Loucy (cell line): ENCODE measurements around the gene RNASE3.
"Not testable (repeated sequence)": the region's sequence is repeated elsewhere in the genome, so short reads cannot be mapped to it uniquely, and the experiment has no call there.

Experiments used
- EZH2phosphoT487 ChIP-seq: fragments of 200-600 bp; IDR thresholded peaks from 2 replicates; pipeline ENCODE4 v1.6.1; 2018; ENCODE audit warnings: antibody characterized with exemption, mild to moderate bottlenecking, moderate library complexity, borderline replicate concordance
- TF ChIP-seq, protein P1 (sequence below): fragments of 200-600 bp; sonication (generic); conservative IDR thresholded peaks from 2 replicates; pipeline ENCODE4 v1.5.1; 2014; ENCODE audit warnings: mild to moderate bottlenecking, antibody characterized with exemption, low read length

DNA sequence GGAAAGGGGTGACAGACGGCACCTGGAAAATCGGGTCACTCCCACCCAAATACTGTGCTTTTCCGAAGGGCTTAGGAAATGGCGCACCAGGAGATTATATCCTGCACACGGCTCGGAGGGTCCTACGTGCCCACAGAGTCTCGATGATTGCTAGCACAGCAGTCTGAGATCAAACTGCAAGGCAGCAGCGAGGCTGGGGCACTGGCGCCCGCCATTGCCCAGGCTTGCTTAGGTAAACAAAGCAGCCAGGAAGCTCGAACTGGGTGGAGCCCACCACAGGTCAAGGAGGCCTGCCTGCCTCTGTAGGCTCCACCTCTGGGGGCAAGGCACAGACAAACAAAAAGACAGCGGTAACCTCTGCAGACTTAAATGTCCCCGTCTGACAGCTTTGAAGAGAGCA lies 19.6 kb downstream of the RNASE3 start:
- TF ChIP-seq, protein P1, sequence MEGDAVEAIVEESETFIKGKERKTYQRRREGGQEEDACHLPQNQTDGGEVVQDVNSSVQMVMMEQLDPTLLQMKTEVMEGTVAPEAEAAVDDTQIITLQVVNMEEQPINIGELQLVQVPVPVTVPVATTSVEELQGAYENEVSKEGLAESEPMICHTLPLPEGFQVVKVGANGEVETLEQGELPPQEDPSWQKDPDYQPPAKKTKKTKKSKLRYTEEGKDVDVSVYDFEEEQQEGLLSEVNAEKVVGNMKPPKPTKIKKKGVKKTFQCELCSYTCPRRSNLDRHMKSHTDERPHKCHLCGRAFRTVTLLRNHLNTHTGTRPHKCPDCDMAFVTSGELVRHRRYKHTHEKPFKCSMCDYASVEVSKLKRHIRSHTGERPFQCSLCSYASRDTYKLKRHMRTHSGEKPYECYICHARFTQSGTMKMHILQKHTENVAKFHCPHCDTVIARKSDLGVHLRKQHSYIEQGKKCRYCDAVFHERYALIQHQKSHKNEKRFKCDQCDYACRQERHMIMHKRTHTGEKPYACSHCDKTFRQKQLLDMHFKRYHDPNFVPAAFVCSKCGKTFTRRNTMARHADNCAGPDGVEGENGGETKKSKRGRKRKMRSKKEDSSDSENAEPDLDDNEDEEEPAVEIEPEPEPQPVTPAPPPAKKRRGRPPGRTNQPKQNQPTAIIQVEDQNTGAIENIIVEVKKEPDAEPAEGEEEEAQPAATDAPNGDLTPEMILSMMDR = not testable (repeated sequence)
- not testable (repeated sequence) for TF ChIP-seq EZH2phosphoT487
